ENCODE data around the gene ZBTB12. TPM values are rescaled to one million over a fixed set of nuclear protein-coding genes. Genes with fewer than 3 reads are reported as not detected.

Gene ZBTB12
- total and polyA plus RNA-seq, 2 of the 13 experiments (the other 11 are each of a cell fraction or from before 2014, with no cell fraction given), result 4.8 to 6.0 TPM

GRCh38 chr6:31908791-31909190 lies 6.9 kb upstream of the ZBTB12 start:
- FAIRE-seq, result no peak
- DNase-seq (ENCODE audit: low spot score), result peak; percentile 60
- in situ Hi-C loops (cut with HindIII; ENCODE audit: extremely low pct_ligation_motif_present, low pct_unique_long_range_greater_than_20kb), result loop anchor here (25.0 kb wide), 1 partner anchor 1054 kb away; the partner anchor contains the start of genes BRD2 and HLA-DMA
- ATAC-seq, result peak; percentile 16; the same call in 1 of the 3 replicates
- Histone ChIP-seq H3K36me3 (replicated peaks in 1 of 2; ENCODE audit: control insufficient read depth in 1 of 2, insufficient read depth in 2 of 2, low read length in 2 of 2) (no peaks in the 10 kb centered on the region), H3K4me3 (replicated peaks in 1 of 3; ENCODE audit: insufficient read depth in 1 of 3, low read depth in 2 of 3, low read length in 3 of 3) (no peak overlapping the region), H3K27ac (ENCODE audit: extremely low read length, insufficient read depth, low read length) (no peak overlapping the region), H3K9ac (ENCODE audit: insufficient read depth, low read depth, low read length) (no peak overlapping the region), H4K20me1 (ENCODE audit: insufficient read depth, low read length) (no peaks in the 10 kb centered on the region), H3K4me2 (ENCODE audit: low read depth, low read length) (peak overlapping the region; percentile 4; the same call in 1 of the 2 replicates), H3K27me3 (ENCODE audit: control insufficient read depth in 1 of 2, insufficient read depth in 2 of 2, low read length in 2 of 2) (peaks cover 1 to 6% of the 10 kb centered on the region in 2 experiments; a peak in 1 of 5 replicates), H2AFZ (ENCODE audit: low read length) (no peak overlapping the region), H3K9me3 (ENCODE audit: low read length) (no peaks in the 10 kb centered on the region), H3K79me2 (ENCODE audit: insufficient read depth, low read length) (no peaks in the 10 kb centered on the region), H3K4me1 (ENCODE audit: insufficient read depth, low read length) (peaks cover 49% of the 10 kb centered on the region)
- intact Hi-C loops (cut with micrococcal nuclease; ENCODE audit: unreplicated experiment), result no loop called here
- WGBS (ENCODE audit: low lambda C conversion rate), result 5% methylated on average over 4 of the region's 4 CpGs
- TF ChIP-seq, protein P1, sequence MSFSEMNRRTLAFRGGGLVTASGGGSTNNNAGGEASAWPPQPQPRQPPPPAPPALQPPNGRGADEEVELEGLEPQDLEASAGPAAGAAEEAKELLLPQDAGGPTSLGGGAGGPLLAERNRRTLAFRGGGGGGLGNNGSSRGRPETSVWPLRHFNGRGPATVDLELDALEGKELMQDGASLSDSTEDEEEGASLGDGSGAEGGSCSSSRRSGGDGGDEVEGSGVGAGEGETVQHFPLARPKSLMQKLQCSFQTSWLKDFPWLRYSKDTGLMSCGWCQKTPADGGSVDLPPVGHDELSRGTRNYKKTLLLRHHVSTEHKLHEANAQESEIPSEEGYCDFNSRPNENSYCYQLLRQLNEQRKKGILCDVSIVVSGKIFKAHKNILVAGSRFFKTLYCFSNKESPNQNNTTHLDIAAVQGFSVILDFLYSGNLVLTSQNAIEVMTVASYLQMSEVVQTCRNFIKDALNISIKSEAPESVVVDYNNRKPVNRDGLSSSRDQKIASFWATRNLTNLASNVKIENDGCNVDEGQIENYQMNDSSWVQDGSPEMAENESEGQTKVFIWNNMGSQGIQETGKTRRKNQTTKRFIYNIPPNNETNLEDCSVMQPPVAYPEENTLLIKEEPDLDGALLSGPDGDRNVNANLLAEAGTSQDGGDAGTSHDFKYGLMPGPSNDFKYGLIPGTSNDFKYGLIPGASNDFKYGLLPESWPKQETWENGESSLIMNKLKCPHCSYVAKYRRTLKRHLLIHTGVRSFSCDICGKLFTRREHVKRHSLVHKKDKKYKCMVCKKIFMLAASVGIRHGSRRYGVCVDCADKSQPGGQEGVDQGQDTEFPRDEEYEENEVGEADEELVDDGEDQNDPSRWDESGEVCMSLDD (CRISPR knock-in tag; IDR thresholded peaks at IDR 0.05; ENCODE audit: borderline replicate concordance), result no peak
- no peak for TF ChIP-seq ZNF17 (CRISPR knock-in tag; IDR thresholded peaks at IDR 0.05)
- TF ChIP-seq, protein P2, sequence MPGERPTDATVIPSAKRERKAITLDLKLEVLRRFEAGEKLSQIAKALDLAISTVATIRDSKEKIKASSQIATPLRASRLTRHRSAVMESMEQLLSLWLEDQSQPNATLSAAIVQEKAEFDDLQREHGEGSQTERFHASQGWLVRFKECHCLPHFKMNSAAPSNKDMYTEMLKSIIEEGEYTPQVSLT (CRISPR knock-in tag; IDR thresholded peaks at IDR 0.05; ENCODE audit: borderline replicate concordance, low read depth), result no peak
- peak; percentile 42; the same call in 1 of the 2 replicates for TF ChIP-seq HDAC1 (CRISPR knock-in tag; IDR thresholded peaks at IDR 0.05)
- no TSS peak for BruUV-seq (replicated peaks)
- ChIA-PET POLR2A (interaction anchor here (1.0 to 3.9 kb wide), 9 partner anchors 11 to 170 kb away, joined by 3 to 27 read pairs (median 5); partner anchors contain the start of genes C2, CFB and EHMT2), CTCF (ENCODE audit: low intra/inter-chr PET ratio, low total read pairs) (no interaction called here)

Measured in HepG2 (cell line).